ENCODE results near the gene ZFR2. TPM values are rescaled to one million over a fixed set of nuclear protein-coding genes. Genes with fewer than 3 reads are reported as not detected.

Gene ZFR2
- total and polyA plus RNA-seq, 4 donors: not detected

DNA sequence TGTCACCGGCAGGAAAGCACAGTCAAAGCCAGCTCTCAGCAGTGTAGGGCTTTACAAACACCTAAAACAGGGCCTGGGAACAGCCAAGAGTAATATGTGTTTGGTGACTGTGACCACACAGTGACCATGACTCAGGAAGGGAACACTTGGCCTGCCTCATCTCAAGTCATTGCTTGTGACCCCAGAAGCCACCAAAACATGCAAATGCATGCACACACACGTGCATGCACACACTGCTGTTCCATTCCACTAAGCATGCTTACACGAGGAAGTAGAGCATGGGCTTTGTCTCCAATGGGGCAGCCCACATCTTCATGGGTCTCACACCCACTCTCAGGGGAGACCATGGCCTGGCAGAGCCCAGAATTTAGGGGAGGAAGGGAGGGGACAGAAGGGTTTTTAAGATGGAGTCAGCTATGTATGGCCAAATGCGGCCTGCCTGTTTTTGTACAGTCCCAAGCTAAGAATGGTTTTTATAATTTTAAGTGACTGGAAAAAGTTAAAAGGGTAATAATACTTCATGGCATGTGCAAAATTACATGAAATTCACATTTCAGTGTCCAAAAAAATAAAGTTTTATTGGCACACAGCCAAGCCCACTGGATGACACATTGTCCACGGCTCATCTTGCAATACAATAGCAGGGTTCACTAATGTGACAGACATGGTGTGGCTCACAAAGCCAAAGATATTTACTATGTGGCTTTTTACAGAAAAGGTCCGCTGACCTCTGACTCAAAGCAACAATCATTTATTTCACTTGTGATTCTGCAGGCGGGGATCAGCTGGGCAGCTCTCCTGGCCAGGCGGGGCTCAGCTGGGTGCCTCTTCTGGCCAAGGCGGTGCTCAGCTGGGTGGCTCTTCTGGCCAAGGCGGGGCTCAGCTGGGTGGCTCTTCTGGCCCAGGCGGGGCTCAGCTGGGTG is 17.3 kb downstream of the ZFR2 start:
- H3K36me3 ChIP-seq (ENCODE audit: control insufficient read depth in 4 of 4, insufficient read depth in 3 of 4, low read depth in 1 of 4, low read length in 3 of 4): no peaks in the 10 kb centered on the region
- no peak for DNase-seq (ENCODE audit: low spot score)
- peaks cover 0 to 6% (median 0%) of the 10 kb centered on the region in 4 donors for H3K9me3 ChIP-seq (ENCODE audit: control insufficient read depth in 4 of 4, low read length in 3 of 4)
- WGBS: 91% methylated on average over 11 of the region's 11 CpGs
- no peak overlapping the region for H3K9ac ChIP-seq (ENCODE audit: low read depth in 1 of 2, low read length in 2 of 2)
- H3K27me3 ChIP-seq (ENCODE audit: control insufficient read depth in 4 of 4, insufficient read depth in 4 of 4, low read length in 3 of 4): no peaks in the 10 kb centered on the region
- no peaks in the 10 kb centered on the region for H3K4me1 ChIP-seq (ENCODE audit: control insufficient read depth in 4 of 4, insufficient read depth in 4 of 4, low read length in 3 of 4)
- no peak overlapping the region for H3K27ac ChIP-seq (ENCODE audit: low read depth in 1 of 2, low read length in 2 of 2)
- no peak for TF ChIP-seq HNF4A (conservative IDR thresholded peaks at IDR 0.05)
- TF ChIP-seq, protein P1, sequence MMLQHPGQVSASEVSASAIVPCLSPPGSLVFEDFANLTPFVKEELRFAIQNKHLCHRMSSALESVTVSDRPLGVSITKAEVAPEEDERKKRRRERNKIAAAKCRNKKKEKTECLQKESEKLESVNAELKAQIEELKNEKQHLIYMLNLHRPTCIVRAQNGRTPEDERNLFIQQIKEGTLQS (IDR thresholded peaks at IDR 0.05): no peak
- TF ChIP-seq FOXA2 (IDR thresholded peaks at IDR 0.05): no peak
- TF ChIP-seq, protein P2, sequence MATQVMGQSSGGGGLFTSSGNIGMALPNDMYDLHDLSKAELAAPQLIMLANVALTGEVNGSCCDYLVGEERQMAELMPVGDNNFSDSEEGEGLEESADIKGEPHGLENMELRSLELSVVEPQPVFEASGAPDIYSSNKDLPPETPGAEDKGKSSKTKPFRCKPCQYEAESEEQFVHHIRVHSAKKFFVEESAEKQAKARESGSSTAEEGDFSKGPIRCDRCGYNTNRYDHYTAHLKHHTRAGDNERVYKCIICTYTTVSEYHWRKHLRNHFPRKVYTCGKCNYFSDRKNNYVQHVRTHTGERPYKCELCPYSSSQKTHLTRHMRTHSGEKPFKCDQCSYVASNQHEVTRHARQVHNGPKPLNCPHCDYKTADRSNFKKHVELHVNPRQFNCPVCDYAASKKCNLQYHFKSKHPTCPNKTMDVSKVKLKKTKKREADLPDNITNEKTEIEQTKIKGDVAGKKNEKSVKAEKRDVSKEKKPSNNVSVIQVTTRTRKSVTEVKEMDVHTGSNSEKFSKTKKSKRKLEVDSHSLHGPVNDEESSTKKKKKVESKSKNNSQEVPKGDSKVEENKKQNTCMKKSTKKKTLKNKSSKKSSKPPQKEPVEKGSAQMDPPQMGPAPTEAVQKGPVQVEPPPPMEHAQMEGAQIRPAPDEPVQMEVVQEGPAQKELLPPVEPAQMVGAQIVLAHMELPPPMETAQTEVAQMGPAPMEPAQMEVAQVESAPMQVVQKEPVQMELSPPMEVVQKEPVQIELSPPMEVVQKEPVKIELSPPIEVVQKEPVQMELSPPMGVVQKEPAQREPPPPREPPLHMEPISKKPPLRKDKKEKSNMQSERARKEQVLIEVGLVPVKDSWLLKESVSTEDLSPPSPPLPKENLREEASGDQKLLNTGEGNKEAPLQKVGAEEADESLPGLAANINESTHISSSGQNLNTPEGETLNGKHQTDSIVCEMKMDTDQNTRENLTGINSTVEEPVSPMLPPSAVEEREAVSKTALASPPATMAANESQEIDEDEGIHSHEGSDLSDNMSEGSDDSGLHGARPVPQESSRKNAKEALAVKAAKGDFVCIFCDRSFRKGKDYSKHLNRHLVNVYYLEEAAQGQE (IDR thresholded peaks at IDR 0.05): no peak
- TF ChIP-seq, protein P3, sequence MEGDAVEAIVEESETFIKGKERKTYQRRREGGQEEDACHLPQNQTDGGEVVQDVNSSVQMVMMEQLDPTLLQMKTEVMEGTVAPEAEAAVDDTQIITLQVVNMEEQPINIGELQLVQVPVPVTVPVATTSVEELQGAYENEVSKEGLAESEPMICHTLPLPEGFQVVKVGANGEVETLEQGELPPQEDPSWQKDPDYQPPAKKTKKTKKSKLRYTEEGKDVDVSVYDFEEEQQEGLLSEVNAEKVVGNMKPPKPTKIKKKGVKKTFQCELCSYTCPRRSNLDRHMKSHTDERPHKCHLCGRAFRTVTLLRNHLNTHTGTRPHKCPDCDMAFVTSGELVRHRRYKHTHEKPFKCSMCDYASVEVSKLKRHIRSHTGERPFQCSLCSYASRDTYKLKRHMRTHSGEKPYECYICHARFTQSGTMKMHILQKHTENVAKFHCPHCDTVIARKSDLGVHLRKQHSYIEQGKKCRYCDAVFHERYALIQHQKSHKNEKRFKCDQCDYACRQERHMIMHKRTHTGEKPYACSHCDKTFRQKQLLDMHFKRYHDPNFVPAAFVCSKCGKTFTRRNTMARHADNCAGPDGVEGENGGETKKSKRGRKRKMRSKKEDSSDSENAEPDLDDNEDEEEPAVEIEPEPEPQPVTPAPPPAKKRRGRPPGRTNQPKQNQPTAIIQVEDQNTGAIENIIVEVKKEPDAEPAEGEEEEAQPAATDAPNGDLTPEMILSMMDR (IDR thresholded peaks at IDR 0.05; ENCODE audit: low read depth, low read length, missing input control): no peak
- TF ChIP-seq JUND (IDR thresholded peaks at IDR 0.05): no peak
- no peak for TF ChIP-seq RAD21 (IDR thresholded peaks at IDR 0.05)
- TF ChIP-seq FOXA1 (IDR thresholded peaks at IDR 0.05): no peak
- TF ChIP-seq YY1 (IDR thresholded peaks at IDR 0.05): no peak
- TF ChIP-seq SP1 (IDR thresholded peaks at IDR 0.05): no peak
- TF ChIP-seq GABPA (IDR thresholded peaks at IDR 0.05 in 1 of 2, conservative IDR thresholded peaks at IDR 0.05 in 1 of 2): no peak
- TF ChIP-seq HNF4G (IDR thresholded peaks at IDR 0.05): no peak
- no peak for TF ChIP-seq EGR1 (IDR thresholded peaks at IDR 0.05; ENCODE audit: low read depth in 2 of 2)
- TF ChIP-seq, protein P4, sequence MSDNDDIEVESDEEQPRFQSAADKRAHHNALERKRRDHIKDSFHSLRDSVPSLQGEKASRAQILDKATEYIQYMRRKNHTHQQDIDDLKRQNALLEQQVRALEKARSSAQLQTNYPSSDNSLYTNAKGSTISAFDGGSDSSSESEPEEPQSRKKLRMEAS (IDR thresholded peaks at IDR 0.05): no peak
- no peak for TF ChIP-seq TAF1 (conservative IDR thresholded peaks at IDR 0.05)
- H3K4me3 ChIP-seq (ENCODE audit: low read depth in 1 of 3, low read length in 3 of 3): no peak overlapping the region

DNA sequence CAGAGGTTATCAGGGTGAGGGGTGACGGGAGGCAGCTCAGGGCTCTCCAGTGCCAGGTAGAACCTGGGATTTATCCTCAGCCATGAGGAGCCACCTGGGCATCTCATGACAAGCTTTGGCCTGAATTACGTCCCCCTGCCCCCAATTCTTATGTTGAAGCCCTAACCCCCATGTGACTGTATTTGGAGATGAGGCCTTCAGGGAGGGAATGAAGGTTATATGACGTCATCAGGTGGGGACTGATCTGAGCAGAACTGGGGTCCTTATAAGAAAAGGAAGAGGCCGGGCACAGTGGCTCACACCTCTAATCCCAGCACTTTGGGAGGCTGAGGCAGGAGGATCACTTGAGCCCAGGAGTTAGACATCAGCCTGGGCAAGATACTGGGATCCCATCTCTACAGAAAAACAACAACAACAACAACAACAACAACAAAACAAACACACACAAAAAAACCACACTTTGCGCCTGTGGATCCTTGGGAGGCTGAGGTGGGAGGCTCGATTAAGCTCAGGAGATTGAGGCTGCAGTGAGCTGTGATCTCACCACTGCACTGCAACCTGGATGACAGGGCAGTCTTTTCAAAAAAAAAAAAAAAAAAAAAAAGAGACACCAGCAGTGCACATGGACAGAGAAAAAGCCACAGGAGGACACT is 18.4 kb downstream of the ZFR2 start:
- H3K27ac ChIP-seq (ENCODE audit: low read depth in 1 of 2, low read length in 2 of 2): no peak overlapping the region
- H3K9me3 ChIP-seq (ENCODE audit: control insufficient read depth in 4 of 4, low read length in 3 of 4): peaks cover 0 to 6% (median 0%) of the 10 kb centered on the region in 4 donors
- no peak for TF ChIP-seq HNF4G (IDR thresholded peaks at IDR 0.05)
- TF ChIP-seq, protein P1 (IDR thresholded peaks at IDR 0.05): no peak
- TF ChIP-seq, protein P5, sequence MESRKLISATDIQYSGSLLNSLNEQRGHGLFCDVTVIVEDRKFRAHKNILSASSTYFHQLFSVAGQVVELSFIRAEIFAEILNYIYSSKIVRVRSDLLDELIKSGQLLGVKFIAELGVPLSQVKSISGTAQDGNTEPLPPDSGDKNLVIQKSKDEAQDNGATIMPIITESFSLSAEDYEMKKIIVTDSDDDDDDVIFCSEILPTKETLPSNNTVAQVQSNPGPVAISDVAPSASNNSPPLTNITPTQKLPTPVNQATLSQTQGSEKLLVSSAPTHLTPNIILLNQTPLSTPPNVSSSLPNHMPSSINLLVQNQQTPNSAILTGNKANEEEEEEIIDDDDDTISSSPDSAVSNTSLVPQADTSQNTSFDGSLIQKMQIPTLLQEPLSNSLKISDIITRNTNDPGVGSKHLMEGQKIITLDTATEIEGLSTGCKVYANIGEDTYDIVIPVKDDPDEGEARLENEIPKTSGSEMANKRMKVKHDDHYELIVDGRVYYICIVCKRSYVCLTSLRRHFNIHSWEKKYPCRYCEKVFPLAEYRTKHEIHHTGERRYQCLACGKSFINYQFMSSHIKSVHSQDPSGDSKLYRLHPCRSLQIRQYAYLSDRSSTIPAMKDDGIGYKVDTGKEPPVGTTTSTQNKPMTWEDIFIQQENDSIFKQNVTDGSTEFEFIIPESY (IDR thresholded peaks at IDR 0.05): no peak
- no peaks in the 10 kb centered on the region for H3K27me3 ChIP-seq (ENCODE audit: control insufficient read depth in 4 of 4, insufficient read depth in 4 of 4, low read length in 3 of 4)
- H3K4me1 ChIP-seq (ENCODE audit: control insufficient read depth in 4 of 4, insufficient read depth in 4 of 4, low read length in 3 of 4): no peaks in the 10 kb centered on the region
- 91% methylated on average over 6 of the region's 6 CpGs for WGBS
- H3K36me3 ChIP-seq (ENCODE audit: control insufficient read depth in 4 of 4, insufficient read depth in 3 of 4, low read depth in 1 of 4, low read length in 3 of 4): no peaks in the 10 kb centered on the region
- DNase-seq (ENCODE audit: low spot score): no peak
- H3K4me3 ChIP-seq (ENCODE audit: low read depth in 1 of 3, low read length in 3 of 3): no peak overlapping the region
- H3K9ac ChIP-seq (ENCODE audit: low read depth in 1 of 2, low read length in 2 of 2): no peak overlapping the region
